GM18867 (cell line): ENCODE data around the gene TRIM44.
A peak's percentile ranks its signal among the peaks of the same experiment; 100 is the strongest.
"Not testable (repeated sequence)": the region's sequence is repeated elsewhere in the genome, so short reads cannot be mapped to it uniquely, and the experiment has no call there.

ENCODE experiments used
- ATAC-seq: cut with Tn5 transposase; IDR thresholded peaks from one replicate; pipeline ENCODE4 v1.9.1; 2021; ENCODE audit warnings: mild to moderate bottlenecking, moderate library complexity; ENCODE audit not compliant: unreplicated experiment

Gene TRIM44

GRCh38 chr11:35714882-35715627, 52.5 kb downstream of the TRIM44 start:
- peak; percentile 96 for ATAC-seq

GRCh38 chr11:35715677-35716076, 53.1 kb downstream of the TRIM44 start:
- not testable (repeated sequence) for ATAC-seq

- no peak for ATAC-seq
Observed at GRCh38 chr11:35717043-35717442, 54.5 kb downstream of the TRIM44 start.

- no peak for ATAC-seq
Observed at GRCh38 chr11:35717520-35717919, 54.9 kb downstream of the TRIM44 start.

- peak; percentile 51 for ATAC-seq
Observed at GRCh38 chr11:35721651-35722282, 59.2 kb downstream of the TRIM44 start.

GRCh38 chr11:35722641-35723040, 60.1 kb downstream of the TRIM44 start:
- no peak for ATAC-seq

GRCh38 chr11:35723493-35723892, 60.9 kb downstream of the TRIM44 start:
- no peak for ATAC-seq

GRCh38 chr11:35723913-35724312, 61.3 kb downstream of the TRIM44 start:
- ATAC-seq, result no peak

GRCh38 chr11:35725885-35726284, 63.3 kb downstream of the TRIM44 start:
- no peak for ATAC-seq

- no peak for ATAC-seq
Observed at GRCh38 chr11:35727140-35727539, 64.6 kb downstream of the TRIM44 start.

- no peak for ATAC-seq
Observed at GRCh38 chr11:35730254-35730653, 67.7 kb downstream of the TRIM44 start.

- ATAC-seq, result no peak
Observed at GRCh38 chr11:35734669-35735410, 72.3 kb downstream of the TRIM44 start.

- ATAC-seq, result no peak
Observed at GRCh38 chr11:35735411-35735810, 72.8 kb downstream of the TRIM44 start.

GRCh38 chr11:35735903-35736302, 73.3 kb downstream of the TRIM44 start:
- ATAC-seq, result no peak

GRCh38 chr11:35736952-35737351, 74.4 kb downstream of the TRIM44 start:
- no peak for ATAC-seq

GRCh38 chr11:35740061-35740799, 77.7 kb downstream of the TRIM44 start:
- ATAC-seq, result no peak

GRCh38 chr11:35742707-35743454, 80.3 kb downstream of the TRIM44 start:
- ATAC-seq, result no peak

- no peak for ATAC-seq
Observed at GRCh38 chr11:35746356-35747153, 84.0 kb downstream of the TRIM44 start.

- ATAC-seq, result no peak
Observed at GRCh38 chr11:35747668-35748067, 85.1 kb downstream of the TRIM44 start.

- ATAC-seq, result no peak
Observed at GRCh38 chr11:35748644-35749043, 86.1 kb downstream of the TRIM44 start.
